ENCODE results near the gene FABP3.

The FABP3 gene

GRCh38 chr1:31345635-31346034, 27.2 kb downstream of the FABP3 start:
- no peak overlapping the region for H3K4me3 ChIP-seq (ENCODE audit: low read depth, low read length)
- TF ChIP-seq CTCF (IDR thresholded peaks at IDR 0.05; ENCODE audit: insufficient read depth, low read depth, low read length, missing control alignments), result no peak
- no peak for DNase-seq (ENCODE audit: low read depth)

GRCh38 chr1:31344503-31344902, 28.4 kb downstream of the FABP3 start:
- H3K4me3 ChIP-seq (ENCODE audit: low read depth, low read length), result no peak overlapping the region
- TF ChIP-seq CTCF (IDR thresholded peaks at IDR 0.05; ENCODE audit: insufficient read depth, low read depth, low read length, missing control alignments), result no peak

GRCh38 chr1:31336687-31337467, 36.0 kb downstream of the FABP3 start:
- no peak for DNase-seq (ENCODE audit: low read depth)
- TF ChIP-seq CTCF (IDR thresholded peaks at IDR 0.05; ENCODE audit: insufficient read depth, low read depth, low read length, missing control alignments), result no peak
- no peak overlapping the region for H3K4me3 ChIP-seq (ENCODE audit: low read depth, low read length)

More at GRCh38 chr1:31344503-31344902, 28.4 kb downstream of the FABP3 start:
- DNase-seq (ENCODE audit: low read depth), result no peak

GRCh38 chr1:31335007-31335406, 37.9 kb downstream of the FABP3 start:
- no peak overlapping the region for H3K4me3 ChIP-seq (ENCODE audit: low read depth, low read length)
- peak; percentile 49 for DNase-seq (ENCODE audit: low read depth)
- peak; percentile 33 for TF ChIP-seq CTCF (IDR thresholded peaks at IDR 0.05; ENCODE audit: insufficient read depth, low read depth, low read length, missing control alignments)

- DNase-seq (ENCODE audit: low read depth), result no peak
- TF ChIP-seq CTCF (IDR thresholded peaks at IDR 0.05; ENCODE audit: insufficient read depth, low read depth, low read length, missing control alignments), result no peak
- no peak overlapping the region for H3K4me3 ChIP-seq (ENCODE audit: low read depth, low read length)
Observed at GRCh38 chr1:31327381-31327780, 45.5 kb downstream of the FABP3 start.

- TF ChIP-seq CTCF (IDR thresholded peaks at IDR 0.05; ENCODE audit: insufficient read depth, low read depth, low read length, missing control alignments), result no peak
- DNase-seq (ENCODE audit: low read depth), result no peak
- no peak overlapping the region for H3K4me3 ChIP-seq (ENCODE audit: low read depth, low read length)
Observed at GRCh38 chr1:31326461-31326860, 46.4 kb downstream of the FABP3 start.

GRCh38 chr1:31324992-31325391, 47.9 kb downstream of the FABP3 start:
- TF ChIP-seq CTCF (IDR thresholded peaks at IDR 0.05; ENCODE audit: insufficient read depth, low read depth, low read length, missing control alignments), result no peak
- no peak for DNase-seq (ENCODE audit: low read depth)
- no peak overlapping the region for H3K4me3 ChIP-seq (ENCODE audit: low read depth, low read length)

Measured in GM12865 (cell line).